SK-N-SH treated with all-trans-retinoic acid at 6 μM for 48 hours (cell line): Measurements from ENCODE around the gene SGIP1.

Source experiments
- ATAC-seq: fragments of 200-7000 bp; cut with Tn5 transposase; 3 replicates; pipeline ENCODE4 v1.9.1; 2020; ENCODE audit warnings: mild to moderate bottlenecking, moderate library complexity
- ARNTL ChIP-seq: fragments of 450-650 bp; formaldehyde crosslinking; IDR thresholded peaks from 2 replicates; pipeline ENCODE4 v1.5.0; 2020; ENCODE audit warnings: low read depth, mild to moderate bottlenecking, moderate library complexity, borderline replicate concordance
- BACH2 ChIP-seq: fragments of 250-450 bp; sonication (Bioruptor Pico); IDR thresholded peaks from 2 replicates; pipeline ENCODE4 v1.9.0; 2021; ENCODE audit warnings: mild to moderate bottlenecking, borderline replicate concordance
- CREB5 ChIP-seq: fragments of 250-450 bp; sonication (Bioruptor Pico); IDR thresholded peaks from 2 replicates; pipeline ENCODE4 v1.5.1; 2020; ENCODE audit warnings: low read depth, mild to moderate bottlenecking, moderate library complexity
- CSDC2 ChIP-seq: fragments of 250-450 bp; sonication (Bioruptor Pico); IDR thresholded peaks from 2 replicates; pipeline ENCODE4 v1.5.0; 2020; ENCODE audit warnings: mild to moderate bottlenecking, moderate library complexity
- CSRNP3 ChIP-seq: fragments of 250-450 bp; sonication (Bioruptor Pico); IDR thresholded peaks from 2 replicates; pipeline ENCODE4 v1.5.1; 2021; ENCODE audit warnings: mild to moderate bottlenecking, moderate library complexity
- ESRRG ChIP-seq: fragments of 250-450 bp; sonication (Bioruptor Pico); IDR thresholded peaks from 2 replicates; pipeline ENCODE4 v1.6.1; 2021; ENCODE audit warnings: mild to moderate bottlenecking
- GLIS3 ChIP-seq: fragments of 250-450 bp; sonication (Bioruptor Pico); IDR thresholded peaks from 2 replicates; pipeline ENCODE4 v1.5.0; 2020; ENCODE audit warnings: mild to moderate bottlenecking, moderate library complexity
- ISL1 ChIP-seq: fragments of 250-450 bp; sonication (Bioruptor Pico); IDR thresholded peaks from 2 replicates; pipeline ENCODE4 v2.1.2; 2022; ENCODE audit warnings: mild to moderate bottlenecking, moderate library complexity
- OSR1 ChIP-seq: fragments of 250-450 bp; sonication (Bioruptor Pico); IDR thresholded peaks from 2 replicates; pipeline ENCODE4 v1.8.0; 2022; ENCODE audit warnings: moderate library complexity, mild to moderate bottlenecking, inconsistent platforms
- PATZ1 ChIP-seq: fragments of 250-450 bp; sonication (Bioruptor Pico); IDR thresholded peaks from 2 replicates; pipeline ENCODE4 v1.8.0; 2020; ENCODE audit warnings: mild to moderate bottlenecking, moderate library complexity, borderline replicate concordance
- PPARA ChIP-seq: fragments of 250-450 bp; sonication (Bioruptor Pico); IDR thresholded peaks from 2 replicates; pipeline ENCODE4 v1.5.0; 2020; ENCODE audit warnings: mild to moderate bottlenecking, borderline replicate concordance
- RARB ChIP-seq: fragments of 250-450 bp; sonication (Bioruptor Pico); IDR thresholded peaks from 2 replicates; pipeline ENCODE4 v1.8.0; 2021; ENCODE audit warnings: mild to moderate bottlenecking, moderate library complexity
- SNAI2 ChIP-seq: fragments of 250-450 bp; sonication (Bioruptor Pico); IDR thresholded peaks from 2 replicates; pipeline ENCODE4 v1.5.0; 2020; ENCODE audit warnings: mild to moderate bottlenecking, moderate library complexity
- TCF4 ChIP-seq: fragments of 250-450 bp; sonication (Bioruptor Pico); IDR thresholded peaks from 2 replicates; pipeline ENCODE4 v1.8.0; 2021; ENCODE audit warnings: mild to moderate bottlenecking, moderate library complexity, borderline replicate concordance
- TOX ChIP-seq: fragments of 250-450 bp; sonication (Bioruptor Pico); IDR thresholded peaks from 2 replicates; pipeline ENCODE4 v1.8.0; 2021; ENCODE audit warnings: mild to moderate bottlenecking, moderate library complexity, borderline replicate concordance
- ZC3H10 ChIP-seq: fragments of 250-450 bp; sonication (Bioruptor Pico); IDR thresholded peaks from 2 replicates; pipeline ENCODE4 v1.5.1; 2021; ENCODE audit warnings: mild to moderate bottlenecking, moderate library complexity
- ZNF565 ChIP-seq: fragments of 450-650 bp; formaldehyde crosslinking; conservative IDR thresholded peaks from 2 replicates; pipeline ENCODE4 v1.5.0; 2020; ENCODE audit warnings: low read depth, mild to moderate bottlenecking, moderate library complexity
- ZNF70 ChIP-seq: fragments of 450-650 bp; formaldehyde crosslinking; IDR thresholded peaks from 2 replicates; pipeline ENCODE4 v1.5.0; 2020; ENCODE audit warnings: mild to moderate bottlenecking, moderate library complexity
- TF ChIP-seq, protein P1 (sequence below): fragments of 250-450 bp; sonication (Bioruptor Pico); IDR thresholded peaks from 2 replicates; pipeline ENCODE4 v1.8.0; 2021; ENCODE audit warnings: low read depth, mild to moderate bottlenecking, moderate library complexity, borderline replicate concordance
- TF ChIP-seq, protein P2 (sequence below): fragments of 250-450 bp; sonication (Bioruptor Pico); IDR thresholded peaks from 2 replicates; pipeline ENCODE4 v1.5.0; 2020; ENCODE audit warnings: mild to moderate bottlenecking, moderate library complexity

The SGIP1 gene

DNA sequence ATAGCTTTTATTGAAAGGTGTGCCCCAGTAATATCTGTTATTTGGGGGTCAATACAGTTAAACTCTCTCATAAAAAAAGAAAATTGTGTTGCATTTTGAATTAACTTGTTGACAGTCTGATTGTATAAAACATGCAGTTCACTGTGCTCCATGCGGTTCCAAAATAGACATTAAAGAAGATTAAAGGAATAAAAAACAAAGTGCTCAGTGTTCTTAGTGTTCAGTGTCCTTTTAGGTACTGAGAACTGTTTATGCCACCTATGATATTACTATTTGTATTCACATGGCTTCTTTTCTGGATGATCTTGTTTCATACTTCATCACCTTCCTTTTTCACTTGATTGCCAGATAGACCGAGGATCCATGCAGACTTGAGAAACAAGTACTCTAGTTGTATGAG lies 15.3 kb upstream of the SGIP1 start:
- TF ChIP-seq OSR1 = no peak
- no peak for TF ChIP-seq ARNTL (CRISPR knock-in tag)
- no peak for TF ChIP-seq PATZ1 (CRISPR knock-in tag)
- TF ChIP-seq SNAI2 = no peak
- TF ChIP-seq ZC3H10 (CRISPR knock-in tag) = no peak
- TF ChIP-seq, protein P1, sequence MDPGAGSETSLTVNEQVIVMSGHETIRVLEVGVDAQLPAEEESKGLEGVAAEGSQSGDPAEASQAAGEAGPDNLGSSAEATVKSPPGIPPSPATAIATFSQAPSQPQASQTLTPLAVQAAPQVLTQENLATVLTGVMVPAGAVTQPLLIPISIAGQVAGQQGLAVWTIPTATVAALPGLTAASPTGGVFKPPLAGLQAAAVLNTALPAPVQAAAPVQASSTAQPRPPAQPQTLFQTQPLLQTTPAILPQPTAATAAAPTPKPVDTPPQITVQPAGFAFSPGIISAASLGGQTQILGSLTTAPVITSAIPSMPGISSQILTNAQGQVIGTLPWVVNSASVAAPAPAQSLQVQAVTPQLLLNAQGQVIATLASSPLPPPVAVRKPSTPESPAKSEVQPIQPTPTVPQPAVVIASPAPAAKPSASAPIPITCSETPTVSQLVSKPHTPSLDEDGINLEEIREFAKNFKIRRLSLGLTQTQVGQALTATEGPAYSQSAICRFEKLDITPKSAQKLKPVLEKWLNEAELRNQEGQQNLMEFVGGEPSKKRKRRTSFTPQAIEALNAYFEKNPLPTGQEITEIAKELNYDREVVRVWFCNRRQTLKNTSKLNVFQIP (CRISPR knock-in tag) = no peak
- no peak for ATAC-seq

GRCh38 chr1:66519992-66520391 lies 14.0 kb upstream of the SGIP1 start:
- ATAC-seq = no peak
- TF ChIP-seq ARNTL (CRISPR knock-in tag) (no peak), CSDC2 (no peak), OSR1 (no peak), BACH2 (CRISPR knock-in tag) (no peak), RARB (CRISPR knock-in tag) (no peak), ZC3H10 (CRISPR knock-in tag) (no peak), ISL1 (no peak), ZNF565 (CRISPR knock-in tag) (no peak), GLIS3 (CRISPR knock-in tag) (no peak), ESRRG (CRISPR knock-in tag) (no peak)

GRCh38 chr1:66520655-66521054 lies 13.3 kb upstream of the SGIP1 start:
- TF ChIP-seq RARB (CRISPR knock-in tag) (no peak), CREB5 (CRISPR knock-in tag) (no peak), ZNF70 (no peak), PPARA (CRISPR knock-in tag) (no peak), OSR1 (no peak), BACH2 (CRISPR knock-in tag) (no peak), GLIS3 (CRISPR knock-in tag) (no peak), TCF4 (CRISPR knock-in tag) (no peak), TOX (CRISPR knock-in tag) (no peak), ISL1 (no peak), CSRNP3 (no peak), SNAI2 (no peak), ESRRG (CRISPR knock-in tag) (no peak)
- TF ChIP-seq, protein P2, sequence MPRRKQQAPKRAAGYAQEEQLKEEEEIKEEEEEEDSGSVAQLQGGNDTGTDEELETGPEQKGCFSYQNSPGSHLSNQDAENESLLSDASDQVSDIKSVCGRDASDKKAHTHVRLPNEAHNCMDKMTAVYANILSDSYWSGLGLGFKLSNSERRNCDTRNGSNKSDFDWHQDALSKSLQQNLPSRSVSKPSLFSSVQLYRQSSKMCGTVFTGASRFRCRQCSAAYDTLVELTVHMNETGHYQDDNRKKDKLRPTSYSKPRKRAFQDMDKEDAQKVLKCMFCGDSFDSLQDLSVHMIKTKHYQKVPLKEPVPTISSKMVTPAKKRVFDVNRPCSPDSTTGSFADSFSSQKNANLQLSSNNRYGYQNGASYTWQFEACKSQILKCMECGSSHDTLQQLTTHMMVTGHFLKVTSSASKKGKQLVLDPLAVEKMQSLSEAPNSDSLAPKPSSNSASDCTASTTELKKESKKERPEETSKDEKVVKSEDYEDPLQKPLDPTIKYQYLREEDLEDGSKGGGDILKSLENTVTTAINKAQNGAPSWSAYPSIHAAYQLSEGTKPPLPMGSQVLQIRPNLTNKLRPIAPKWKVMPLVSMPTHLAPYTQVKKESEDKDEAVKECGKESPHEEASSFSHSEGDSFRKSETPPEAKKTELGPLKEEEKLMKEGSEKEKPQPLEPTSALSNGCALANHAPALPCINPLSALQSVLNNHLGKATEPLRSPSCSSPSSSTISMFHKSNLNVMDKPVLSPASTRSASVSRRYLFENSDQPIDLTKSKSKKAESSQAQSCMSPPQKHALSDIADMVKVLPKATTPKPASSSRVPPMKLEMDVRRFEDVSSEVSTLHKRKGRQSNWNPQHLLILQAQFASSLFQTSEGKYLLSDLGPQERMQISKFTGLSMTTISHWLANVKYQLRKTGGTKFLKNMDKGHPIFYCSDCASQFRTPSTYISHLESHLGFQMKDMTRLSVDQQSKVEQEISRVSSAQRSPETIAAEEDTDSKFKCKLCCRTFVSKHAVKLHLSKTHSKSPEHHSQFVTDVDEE = no peak
- ATAC-seq = no peak
